Activated T-helper 1 cell treated with Interleukin-2 at 50 U/mL for 16 hours (primary cell): Measurements from ENCODE around the gene KRTAP3-3.

Experiments used
- DNase-seq: peaks from one replicate; pipeline ENCODE4 v3.0.0-alpha.2; 2020; ENCODE audit warnings: low read depth

Gene KRTAP3-3

GRCh38 chr17:40958086-40958953 is 35.6 kb downstream of the KRTAP3-3 start:
- no peak for DNase-seq

- no peak for DNase-seq
These were observed 37.3 kb downstream of the KRTAP3-3 start for GRCh38 chr17:40956401-40957254.

GRCh38 chr17:40953881-40954280 is 40.1 kb downstream of the KRTAP3-3 start:
- no peak for DNase-seq

- no peak for DNase-seq
These were observed 41.3 kb downstream of the KRTAP3-3 start for GRCh38 chr17:40952661-40953060.

GRCh38 chr17:40952154-40952553 is 41.8 kb downstream of the KRTAP3-3 start:
- DNase-seq, result no peak

GRCh38 chr17:40951011-40951622 is 42.8 kb downstream of the KRTAP3-3 start:
- DNase-seq, result no peak

GRCh38 chr17:40950176-40950575 is 43.8 kb downstream of the KRTAP3-3 start:
- no peak for DNase-seq

- no peak for DNase-seq
These were observed 44.5 kb downstream of the KRTAP3-3 start for GRCh38 chr17:40949418-40949817.

GRCh38 chr17:40947929-40948328 is 46.0 kb downstream of the KRTAP3-3 start:
- DNase-seq, result no peak

GRCh38 chr17:40945414-40945813 is 48.5 kb downstream of the KRTAP3-3 start:
- DNase-seq, result no peak

GRCh38 chr17:40944531-40944930 is 49.4 kb downstream of the KRTAP3-3 start:
- no peak for DNase-seq
